OCI-LY1 (cell line): ENCODE measurements around the gene ACE2.

Experiments
- EZH2 ChIP-seq: fragments of 200-600 bp; sonication (generic), shearing (Covaris generic); IDR thresholded peaks from 2 replicates; pipeline ENCODE4 v1.8.0; 2017; ENCODE audit warnings: borderline replicate concordance, mixed run types, mild to moderate bottlenecking, antibody characterized with exemption, low read length, moderate library complexity, mixed read lengths
- TF ChIP-seq, protein P1 (sequence below): fragments of 200-600 bp; sonication (generic), shearing (Covaris generic); IDR thresholded peaks from 2 replicates; pipeline ENCODE4 v1.5.1; 2017; ENCODE audit warnings: mild to moderate bottlenecking, antibody characterized with exemption, low read length, moderate library complexity, mixed read lengths

DNA sequence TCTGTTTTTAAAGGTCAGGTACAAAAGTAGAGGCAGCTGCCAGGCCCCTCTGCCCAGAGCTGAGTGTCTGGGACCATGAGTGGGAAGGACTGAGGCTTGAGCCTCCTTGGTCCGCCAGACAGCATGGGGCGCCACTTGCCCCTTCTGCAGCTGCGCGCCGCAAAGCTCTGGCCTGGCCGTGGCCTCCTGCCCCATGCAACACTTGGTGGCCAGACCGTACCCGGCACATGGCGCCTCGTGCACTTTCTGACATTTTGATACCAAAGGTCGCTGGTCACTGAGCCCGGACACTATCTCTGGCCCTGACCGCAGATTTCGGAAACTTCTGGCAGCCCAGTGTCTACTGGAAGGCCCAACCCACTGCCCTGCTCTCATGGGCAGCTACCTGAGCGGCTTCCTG is 45.3 kb upstream of the ACE2 start:
- TF ChIP-seq EZH2 = no peak
- TF ChIP-seq, protein P1, sequence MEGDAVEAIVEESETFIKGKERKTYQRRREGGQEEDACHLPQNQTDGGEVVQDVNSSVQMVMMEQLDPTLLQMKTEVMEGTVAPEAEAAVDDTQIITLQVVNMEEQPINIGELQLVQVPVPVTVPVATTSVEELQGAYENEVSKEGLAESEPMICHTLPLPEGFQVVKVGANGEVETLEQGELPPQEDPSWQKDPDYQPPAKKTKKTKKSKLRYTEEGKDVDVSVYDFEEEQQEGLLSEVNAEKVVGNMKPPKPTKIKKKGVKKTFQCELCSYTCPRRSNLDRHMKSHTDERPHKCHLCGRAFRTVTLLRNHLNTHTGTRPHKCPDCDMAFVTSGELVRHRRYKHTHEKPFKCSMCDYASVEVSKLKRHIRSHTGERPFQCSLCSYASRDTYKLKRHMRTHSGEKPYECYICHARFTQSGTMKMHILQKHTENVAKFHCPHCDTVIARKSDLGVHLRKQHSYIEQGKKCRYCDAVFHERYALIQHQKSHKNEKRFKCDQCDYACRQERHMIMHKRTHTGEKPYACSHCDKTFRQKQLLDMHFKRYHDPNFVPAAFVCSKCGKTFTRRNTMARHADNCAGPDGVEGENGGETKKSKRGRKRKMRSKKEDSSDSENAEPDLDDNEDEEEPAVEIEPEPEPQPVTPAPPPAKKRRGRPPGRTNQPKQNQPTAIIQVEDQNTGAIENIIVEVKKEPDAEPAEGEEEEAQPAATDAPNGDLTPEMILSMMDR = no peak
